GM12891 (cell line): Measurements from ENCODE around the gene CAMTA2.

ENCODE experiments used
- DNase-seq: peaks from one replicate; pipeline ENCODE4 v3.0.0; 2011; ENCODE audit warnings: low spot score; ENCODE audit not compliant: insufficient read length
- FAIRE-seq: peaks from 2 replicates; lab custom pipeline; 2011; peaks lifted over from hg19 to GRCh38; lab: Jason Lieb, UNC
- PAX5 ChIP-seq: IDR thresholded peaks from 2 replicates; pipeline ENCODE4 v1.6.1; 2011; ENCODE audit warnings: low read length, moderate library complexity, mild to moderate bottlenecking; ENCODE audit not compliant: insufficient read depth, severe bottlenecking
- POLR2A ChIP-seq: IDR thresholded peaks from 2 replicates; pipeline ENCODE4 v1.6.1; 2011; ENCODE audit warnings: low read depth, low read length, control low read depth
- POLR2AphosphoS5 ChIP-seq: IDR thresholded peaks from 2 replicates; pipeline ENCODE4 v1.6.1; 2011; ENCODE audit warnings: low read depth, low read length, control low read depth
- POU2F2 ChIP-seq: IDR thresholded peaks from 2 replicates; pipeline ENCODE4 v1.6.1; 2011; ENCODE audit warnings: low read depth, mild to moderate bottlenecking, control low read depth, low read length, moderate library complexity
- SPI1 ChIP-seq: IDR thresholded peaks from 2 replicates; pipeline ENCODE4 v1.6.1; 2011; ENCODE audit warnings: low read depth, low read length, control low read depth
- TAF1 ChIP-seq: IDR thresholded peaks from 2 replicates; pipeline ENCODE4 v1.6.1; 2011; ENCODE audit warnings: low read depth, low read length, control low read depth

CAMTA2 gene

GRCh38 chr17:4948166-4948930 lies 39.1 kb downstream of the CAMTA2 start, which contains the start of gene PFN1:
Gene PFN1 (minus strand): TSS chr17:4948530. CDS start chr17:4948394, 136 bp downstream.
- FAIRE-seq (peak; percentile 93), DNase-seq (peak; percentile 75)
- TF ChIP-seq POLR2A (peak; percentile 94), POLR2AphosphoS5 (peak; percentile 83), TAF1 (peak; percentile 86), SPI1 (no peak), POU2F2 (peak; percentile 55; the same call in 1 of the 2 replicates), PAX5 (peak; percentile 33)

- FAIRE-seq (no peak), DNase-seq (peak; percentile 53)
- TF ChIP-seq SPI1 = peak; percentile 22; the same call in 1 of the 2 replicates
- TF ChIP-seq POLR2A = 0 out of 2 replicates have a peak, but pooled peaks have one; percentile 36
- no peak for TF ChIP-seq POU2F2
- peak; percentile 45; the same call in 1 of the 2 replicates for TF ChIP-seq TAF1
- peak; percentile 51; the same call in 1 of the 2 replicates for TF ChIP-seq POLR2AphosphoS5
- TF ChIP-seq PAX5 = no peak
These were observed 39.9 kb downstream of the CAMTA2 start for GRCh38 chr17:4947411-4948165.

GRCh38 chr17:4947010-4947410 lies 40.5 kb downstream of the CAMTA2 start:
- peak; percentile 26; the same call in 1 of the 2 replicates for TF ChIP-seq POLR2AphosphoS5
- peak; percentile 56 for TF ChIP-seq SPI1
- TF ChIP-seq TAF1 = 0 out of 2 replicates have a peak, but pooled peaks have one; percentile 14
- 0 out of 2 replicates have a peak, but pooled peaks have one; percentile 36 for TF ChIP-seq POLR2A
- 0 out of 2 replicates have a peak, but pooled peaks have one; percentile 12 for TF ChIP-seq POU2F2
- no peak for TF ChIP-seq PAX5
- FAIRE-seq (no peak), DNase-seq (no peak)

GRCh38 chr17:4946312-4946976 lies 41.0 kb downstream of the CAMTA2 start:
- FAIRE-seq = peak; percentile 74
- DNase-seq = no peak
- TF ChIP-seq POU2F2 = no peak
- no peak for TF ChIP-seq PAX5
- TF ChIP-seq SPI1 = peak; percentile 93
- TF ChIP-seq POLR2A = peak; percentile 21
- TF ChIP-seq TAF1 = no peak
- peak; percentile 16; the same call in 1 of the 2 replicates for TF ChIP-seq POLR2AphosphoS5

- peak; percentile 26; the same call in 1 of the 2 replicates for TF ChIP-seq POU2F2
- no peak for TF ChIP-seq PAX5
- TF ChIP-seq POLR2A = peak; percentile 6; the same call in 1 of the 2 replicates
- TF ChIP-seq POLR2AphosphoS5 = peak; percentile 43; the same call in 1 of the 2 replicates
- DNase-seq (no peak), FAIRE-seq (no peak)
These were observed 41.6 kb downstream of the CAMTA2 start for GRCh38 chr17:4945944-4946280.

GRCh38 chr17:4945176-4945943 lies 42.1 kb downstream of the CAMTA2 start:
- TF ChIP-seq SPI1 = no peak
- peak; percentile 34 for TF ChIP-seq POLR2AphosphoS5
- TF ChIP-seq POLR2A = peak; percentile 80
- TF ChIP-seq POU2F2 = peak; percentile 87; the same call in 1 of the 2 replicates
- peak; percentile 10 for TF ChIP-seq TAF1
- no peak for TF ChIP-seq PAX5
- DNase-seq (no peak), FAIRE-seq (peak; percentile 94)

- TF ChIP-seq POLR2AphosphoS5 (peak; percentile 92), TAF1 (peak; percentile 17), POLR2A (peak; percentile 84), PAX5 (no peak), SPI1 (peak; percentile 7; the same call in 1 of the 2 replicates), POU2F2 (peak; percentile 96)
- FAIRE-seq = no peak
These were observed 42.8 kb downstream of the CAMTA2 start for GRCh38 chr17:4944554-4945175.

More at GRCh38 chr17:4944554-4945175, 42.8 kb downstream of the CAMTA2 start:
- DNase-seq = no peak
